Right renal pelvis (tissue), 4 donors: ENCODE data around the gene ESF1. TPM values are rescaled to one million over a fixed set of nuclear protein-coding genes. Genes with fewer than 3 reads are reported as not detected.

ENCODE experiments used
- DNase-seq, 4 donors: peaks; one replicate each; pipeline ENCODE4 v3.0.0-alpha.2; 2013; ENCODE audit warnings: low read depth in 4 of 4, low spot score in 3 of 4, missing footprints in 1 of 4
- polyA plus RNA-seq, 4 donors: library from polyadenylated mRNA; unstranded; fragments of 120-200 nt; gene quantifications; one replicate each; pipeline ENCODE4 v1.2.1, GENCODE V29; 2013; ENCODE audit not compliant: insufficient read length in 4 of 4

The ESF1 gene
- polyA plus RNA-seq = 10 to 100 TPM; 22.4 to 30.5 (median 27.7) TPM

- peak; percentile 88 to 94 (median 93) for DNase-seq
Measured at GRCh38 chr20:13784893-13785715, at the start of gene ESF1, which contains the start of gene NDUFAF5. Gene ESF1 (minus strand): TSS chr20:13784919. CDS start chr20:13783140, 1,779 bp downstream. Gene NDUFAF5 (plus strand): TSS chr20:13785028. CDS start chr20:13785069, 41 bp downstream.

- DNase-seq = no peak
Measured at GRCh38 chr20:13831476-13831875, 46.8 kb upstream of the ESF1 start.

DNA sequence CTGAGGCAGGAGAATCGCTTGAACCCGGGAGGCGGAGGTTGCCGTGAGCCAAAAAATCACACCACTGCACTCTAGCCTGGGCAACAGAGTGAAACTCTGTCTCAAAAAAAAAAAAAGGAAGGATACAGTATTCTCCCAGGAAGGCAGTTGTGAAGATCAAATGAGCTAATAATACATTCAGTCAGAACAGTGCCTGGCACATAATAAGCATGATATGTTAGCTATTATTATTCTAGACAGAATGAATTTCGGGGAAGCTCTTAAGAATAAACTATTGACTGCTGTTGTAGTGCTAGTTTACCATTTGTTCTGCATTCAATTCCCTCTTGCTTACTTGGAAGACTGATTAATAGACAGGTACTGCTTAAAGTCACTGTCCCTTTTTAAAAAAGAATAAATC lies 40.7 kb upstream of the ESF1 start:
- DNase-seq = no peak

GRCh38 chr20:13824459-13824858 lies 39.7 kb upstream of the ESF1 start:
- no peak for DNase-seq

DNA sequence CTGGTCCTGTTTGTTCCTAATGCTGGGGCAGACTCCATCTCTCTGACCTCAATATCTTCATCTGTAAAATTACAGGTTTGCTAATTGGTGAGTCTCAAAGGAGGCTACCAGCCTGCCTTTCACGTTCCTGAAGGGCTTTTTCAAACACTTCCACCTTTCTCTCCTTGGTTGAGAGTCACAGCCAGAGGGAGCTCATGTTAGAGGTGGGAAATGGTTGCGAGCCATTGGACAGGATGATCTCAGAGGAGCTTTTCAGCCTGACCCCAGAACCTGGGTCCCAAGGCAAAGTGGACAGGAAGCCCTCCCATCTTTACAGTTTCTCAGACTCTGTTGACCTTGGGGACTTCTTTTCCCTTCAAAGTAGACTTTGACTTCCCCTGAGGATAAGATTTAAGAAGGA lies 37.7 kb upstream of the ESF1 start:
- no peak for DNase-seq

DNA sequence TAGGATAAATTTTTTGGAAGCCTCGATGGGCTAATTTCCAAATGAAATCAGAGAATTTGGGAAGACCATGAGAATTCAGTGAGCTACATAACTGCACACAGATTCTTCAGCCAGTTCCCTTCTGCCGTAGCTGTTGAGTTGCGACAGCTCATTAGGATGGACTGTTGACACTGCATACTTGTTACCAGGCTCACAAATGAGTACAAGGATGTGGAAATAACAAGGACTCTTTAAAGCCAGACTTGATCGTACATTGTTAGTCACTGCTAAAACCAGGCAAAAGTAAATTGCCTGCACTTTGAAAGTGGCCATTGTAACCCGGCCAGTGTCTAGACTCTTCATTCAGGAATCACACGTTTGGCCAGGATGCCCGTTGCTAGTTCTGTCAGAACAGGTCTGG lies 37.2 kb upstream of the ESF1 start:
- DNase-seq = no peak

GRCh38 chr20:13819885-13820645 lies 35.3 kb upstream of the ESF1 start:
- DNase-seq = peak; percentile 24 to 43 (median 26)

GRCh38 chr20:13817342-13817741 lies 32.6 kb upstream of the ESF1 start:
- DNase-seq = no peak

GRCh38 chr20:13816757-13817156 lies 32.0 kb upstream of the ESF1 start:
- DNase-seq = no peak

GRCh38 chr20:13814672-13815071 lies 30.0 kb upstream of the ESF1 start:
- no peak for DNase-seq

GRCh38 chr20:13813910-13814309 lies 29.2 kb upstream of the ESF1 start:
- no peak for DNase-seq

DNA sequence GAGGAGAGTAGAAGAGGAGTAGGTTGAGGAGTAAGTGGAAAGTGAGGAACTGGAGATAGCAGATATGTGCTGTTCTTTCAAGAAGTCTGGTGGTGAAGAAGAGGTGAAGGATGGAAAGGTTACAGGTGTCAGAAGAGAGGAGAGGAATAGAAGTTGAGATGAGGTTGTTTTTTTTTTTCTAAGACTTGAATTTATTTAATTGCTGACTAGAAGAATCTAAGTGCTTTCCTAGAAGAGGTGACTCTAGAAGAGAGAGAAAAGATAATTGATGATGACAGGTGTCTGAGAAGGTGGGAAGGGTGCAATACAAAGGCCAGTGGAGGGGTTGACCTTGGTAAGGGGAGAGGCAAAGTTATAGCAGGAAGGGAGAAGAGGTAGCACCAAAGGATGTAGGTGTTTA lies 25.7 kb upstream of the ESF1 start:
- no peak for DNase-seq

- DNase-seq = no peak
Measured at GRCh38 chr20:13809855-13810254, 25.1 kb upstream of the ESF1 start.

DNA sequence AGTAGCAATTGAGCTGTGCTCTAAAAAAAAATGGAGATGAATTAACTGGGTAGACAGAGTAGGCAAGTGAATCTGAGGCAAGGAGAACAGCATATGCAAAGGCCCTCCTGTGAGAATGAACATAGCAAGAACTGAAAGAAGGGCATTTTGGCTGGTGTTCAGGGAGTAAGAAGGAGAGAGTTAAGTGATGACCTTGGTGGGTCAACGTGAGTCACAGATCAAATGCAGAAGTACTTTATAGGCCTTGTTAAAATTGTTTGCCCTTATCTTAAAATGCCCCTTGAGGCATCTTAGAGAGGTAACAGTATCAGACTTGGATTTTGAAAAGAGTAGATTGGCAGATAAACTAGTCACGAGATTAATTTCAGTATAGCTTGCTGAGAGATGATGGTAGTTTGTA lies 24.7 kb upstream of the ESF1 start:
- no peak for DNase-seq

DNA sequence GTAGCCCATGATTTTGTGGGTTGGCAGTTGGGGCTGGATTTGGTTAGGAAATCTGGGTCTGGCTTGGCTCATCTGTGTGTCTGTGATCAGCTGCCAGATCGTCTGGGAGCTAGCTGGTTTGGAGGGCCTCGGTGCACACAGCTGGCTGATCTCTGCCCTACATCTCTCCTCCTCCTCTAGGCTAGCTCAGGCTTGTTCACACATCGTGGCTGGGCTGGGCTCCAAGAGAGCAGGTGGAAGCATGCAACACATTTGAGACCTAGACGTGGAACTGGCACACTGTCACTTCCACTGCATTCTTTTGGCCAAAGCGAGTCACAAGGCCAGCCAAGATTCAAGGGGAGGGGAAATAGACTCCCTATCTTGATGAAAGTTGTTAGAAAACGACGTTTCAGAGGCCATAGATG lies 16.0 kb upstream of the ESF1 start:
- DNase-seq = no peak

GRCh38 chr20:13799974-13800373 lies 15.3 kb upstream of the ESF1 start:
- no peak for DNase-seq

GRCh38 chr20:13799040-13799439 lies 14.3 kb upstream of the ESF1 start:
- DNase-seq = no peak

DNA sequence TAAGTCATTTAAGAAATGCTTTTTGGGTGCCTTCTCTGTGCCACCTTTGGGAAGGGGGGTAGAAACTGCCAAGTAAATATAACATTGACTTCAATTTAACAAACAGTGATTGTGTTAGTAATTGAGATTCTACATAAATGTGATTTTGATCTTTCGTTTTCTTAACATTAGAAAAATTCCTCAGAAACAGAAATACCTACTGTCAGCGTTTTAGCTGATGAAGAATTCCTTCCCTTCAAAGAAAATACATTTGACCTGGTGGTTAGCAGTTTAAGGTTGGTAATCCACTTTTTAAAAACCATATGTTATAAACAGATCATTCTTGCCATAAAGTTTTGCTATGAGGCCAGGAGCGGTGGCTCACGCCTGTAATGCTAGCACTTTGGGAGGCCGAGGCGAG lies 9.9 kb upstream of the ESF1 start:
- no peak for DNase-seq

- no peak for DNase-seq
Measured at GRCh38 chr20:13793001-13793400, 8.3 kb upstream of the ESF1 start.

GRCh38 chr20:13791540-13792459 lies 7.1 kb upstream of the ESF1 start:
- DNase-seq = no peak

- DNase-seq = no peak
Measured at GRCh38 chr20:13790708-13791107, 6.0 kb upstream of the ESF1 start.
